Measurements from ENCODE around the gene TAOK1.

TAOK1 gene

DNA sequence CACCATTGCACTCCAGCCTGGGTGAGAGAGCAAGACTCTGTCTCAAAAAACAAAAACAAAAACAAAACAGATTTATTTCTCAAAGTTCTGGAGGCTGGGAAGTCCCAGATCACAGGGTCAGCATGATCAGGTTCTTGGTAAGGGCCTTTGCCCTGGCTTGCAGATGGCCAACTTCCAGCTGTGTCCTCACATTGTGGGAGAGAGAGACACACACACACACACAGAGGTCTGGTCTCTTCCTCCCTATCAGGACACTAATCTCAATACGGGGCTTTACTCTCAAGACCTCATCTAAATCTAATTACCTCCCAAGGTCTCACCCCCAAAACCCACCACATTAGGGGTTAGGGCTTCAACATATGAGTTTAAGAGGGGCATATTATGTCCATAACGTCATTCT, 26.4 kb upstream of the TAOK1 start:
- no peaks in the 10 kb centered on the region for H3K36me3 ChIP-seq (ENCODE audit: insufficient read depth, low read length)
- 0 out of 2 replicates have a peak, but pooled peaks cover 2% of the 10 kb centered on the region for H3K4me1 ChIP-seq (ENCODE audit: insufficient read depth, low read length)

DNA sequence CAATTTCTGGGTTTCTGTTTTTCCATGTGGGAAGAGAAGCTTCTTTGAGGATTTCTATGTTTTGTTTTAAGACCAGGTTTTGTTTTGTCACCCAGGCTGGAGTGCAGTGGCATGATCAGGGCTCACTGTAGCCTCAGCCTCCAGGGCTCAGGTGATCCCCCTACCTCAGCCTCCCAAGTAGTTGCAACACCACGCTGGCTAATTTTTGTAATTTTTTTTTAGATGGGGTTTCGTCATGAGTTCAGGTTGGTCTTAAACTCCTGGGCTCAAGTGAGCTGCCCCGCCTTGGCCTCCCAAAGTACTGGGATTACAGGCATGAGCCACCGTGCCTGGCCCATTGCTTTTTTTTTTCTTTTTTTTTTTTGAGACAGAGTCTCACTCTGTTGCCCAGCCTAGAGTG, 25.5 kb upstream of the TAOK1 start:
- H3K36me3 ChIP-seq (ENCODE audit: insufficient read depth, low read length) = no peaks in the 10 kb centered on the region
- no peaks in the 10 kb centered on the region for H3K9me3 ChIP-seq (ENCODE audit: control insufficient read depth, insufficient read depth, low read length)
- H3K9ac ChIP-seq (ENCODE audit: low read depth, low read length) = no peak overlapping the region

More for the DNA sequence above, 26.4 kb upstream of the TAOK1 start:
- Histone ChIP-seq H3K9ac (ENCODE audit: low read depth, low read length) (no peak overlapping the region), H3K9me3 (ENCODE audit: control insufficient read depth, insufficient read depth, low read length) (no peaks in the 10 kb centered on the region)

DNA sequence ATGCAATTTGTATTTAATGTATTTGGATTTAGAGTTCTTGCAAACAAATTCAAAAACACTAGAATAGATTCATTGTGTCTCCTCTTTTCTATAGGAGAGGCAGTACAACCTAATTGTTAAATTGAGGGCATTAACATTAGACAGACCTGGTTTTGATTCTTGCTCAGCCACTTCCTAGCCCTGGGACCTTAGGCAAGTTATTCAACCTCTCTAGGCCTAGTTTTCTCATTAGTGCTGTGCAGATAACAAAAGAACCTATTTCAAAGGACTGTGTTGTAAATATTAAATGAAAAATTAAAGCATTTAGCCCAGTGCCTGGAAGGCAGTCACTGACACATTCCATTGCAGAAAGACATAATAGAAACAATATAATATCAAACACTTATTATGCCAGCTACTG, 22.0 kb upstream of the TAOK1 start:
- no peaks in the 10 kb centered on the region for H3K9me3 ChIP-seq (ENCODE audit: control insufficient read depth, insufficient read depth, low read length)
- no peaks in the 10 kb centered on the region for H3K36me3 ChIP-seq (ENCODE audit: insufficient read depth, low read length)
- H3K4me1 ChIP-seq (ENCODE audit: insufficient read depth, low read length) = peaks cover 12% of the 10 kb centered on the region; the same call in 1 of the 2 replicates
- no peak overlapping the region for H3K9ac ChIP-seq (ENCODE audit: low read depth, low read length)

More for the DNA sequence above, 25.5 kb upstream of the TAOK1 start:
- peaks cover 11% of the 10 kb centered on the region; the same call in 1 of the 2 replicates for H3K4me1 ChIP-seq (ENCODE audit: insufficient read depth, low read length)

DNA sequence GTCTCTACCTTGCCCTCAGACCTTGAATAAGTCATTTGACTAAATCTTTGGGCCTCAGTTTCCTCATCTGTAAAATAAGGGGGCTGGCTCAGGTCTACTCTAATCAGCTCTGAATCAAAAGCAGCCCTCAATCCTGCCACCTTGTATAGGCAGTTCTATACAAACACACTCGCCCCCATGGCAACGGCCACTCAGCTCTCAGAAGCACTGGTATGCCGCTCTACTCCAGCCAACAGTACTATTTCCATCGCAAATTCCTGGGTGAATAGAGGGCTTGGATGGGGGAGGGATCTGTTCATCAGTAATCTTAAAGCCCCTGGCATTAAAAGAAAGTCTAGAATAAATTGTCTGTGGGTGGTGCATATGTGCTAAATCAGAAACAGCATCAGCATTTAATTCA, 21.2 kb upstream of the TAOK1 start:
- H3K4me1 ChIP-seq (ENCODE audit: insufficient read depth, low read length) = peaks cover 12% of the 10 kb centered on the region; the same call in 1 of the 2 replicates
- no peaks in the 10 kb centered on the region for H3K36me3 ChIP-seq (ENCODE audit: insufficient read depth, low read length)
- no peak overlapping the region for H3K9ac ChIP-seq (ENCODE audit: low read depth, low read length)
- no peaks in the 10 kb centered on the region for H3K9me3 ChIP-seq (ENCODE audit: control insufficient read depth, insufficient read depth, low read length)

DNA sequence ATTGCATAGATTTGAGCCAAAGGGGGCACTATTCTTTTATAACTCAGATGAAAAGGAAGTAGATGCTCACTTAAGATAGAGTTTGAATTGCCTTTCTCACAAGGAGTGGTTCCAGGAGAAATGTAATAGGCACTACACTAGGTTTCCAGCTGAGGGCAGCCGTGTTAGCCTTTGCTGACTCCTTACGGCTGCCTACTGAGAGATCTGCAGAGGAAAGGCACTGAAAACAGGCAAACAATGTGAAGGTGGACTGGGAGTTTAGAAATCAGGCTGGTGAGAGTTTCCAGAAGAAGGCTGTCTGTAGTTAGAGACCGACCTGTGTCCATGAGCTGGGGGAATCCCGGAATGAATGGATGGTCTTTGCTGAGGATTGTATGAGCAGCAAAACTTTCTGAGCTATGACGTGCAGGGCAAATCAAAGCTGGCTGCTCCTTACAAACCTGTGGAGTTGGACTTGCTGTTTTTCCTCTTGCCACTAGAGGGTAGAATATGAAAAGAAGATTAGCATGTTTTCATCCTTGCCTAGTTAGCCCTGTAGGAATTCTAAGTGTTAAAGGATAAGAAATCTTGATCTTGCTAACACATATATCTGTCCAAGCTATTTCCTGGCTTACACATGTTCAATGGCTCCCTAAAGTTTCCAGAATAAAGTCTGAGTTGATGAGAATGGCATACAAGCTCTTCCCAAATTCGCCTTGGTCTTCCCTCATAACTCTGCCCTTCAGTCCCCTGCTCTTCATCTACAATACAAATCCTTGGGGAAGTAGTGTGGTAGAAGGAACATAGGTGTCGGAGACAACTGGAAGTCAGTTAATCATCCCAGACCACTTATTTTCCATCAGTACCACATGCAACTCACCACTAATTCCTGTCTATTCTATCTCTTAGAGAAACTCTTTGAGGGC, 20.1 kb upstream of the TAOK1 start:
- H3K9me3 ChIP-seq (ENCODE audit: control insufficient read depth, insufficient read depth, low read length) = no peaks in the 10 kb centered on the region
- no peaks in the 10 kb centered on the region for H3K36me3 ChIP-seq (ENCODE audit: insufficient read depth, low read length)
- peak overlapping the region; percentile 40 for H3K9ac ChIP-seq (ENCODE audit: low read depth, low read length)
- peaks cover 16% of the 10 kb centered on the region; the same call in 1 of the 2 replicates for H3K4me1 ChIP-seq (ENCODE audit: insufficient read depth, low read length)

DNA sequence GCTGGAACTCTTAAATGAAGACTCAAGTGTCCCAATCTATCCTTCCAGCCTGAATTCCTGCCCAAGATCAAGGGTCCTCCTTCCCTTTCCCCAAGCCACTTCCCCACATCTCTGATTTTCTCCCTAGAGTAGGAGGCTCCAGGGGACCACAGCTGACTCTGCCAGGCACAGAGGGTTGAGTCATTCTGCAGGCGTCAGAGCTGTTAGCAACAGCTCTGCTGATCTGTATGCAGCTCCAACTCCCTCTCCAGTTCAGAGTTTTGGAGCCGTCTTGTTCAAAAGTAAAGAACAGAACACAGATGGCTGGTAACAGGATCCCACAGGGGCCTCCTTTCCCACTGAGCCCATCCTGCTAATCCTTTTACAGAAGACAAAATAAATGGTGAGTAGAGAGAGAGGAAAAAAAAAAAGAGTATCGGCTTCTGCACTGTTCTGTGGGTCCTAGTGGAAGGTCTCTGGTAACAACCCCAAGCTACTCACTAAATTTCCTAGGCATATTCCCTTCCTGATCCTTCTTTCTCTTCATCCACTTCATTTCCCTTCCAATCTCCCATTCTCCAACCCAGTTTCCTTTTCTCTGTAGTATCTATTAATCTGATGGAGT, 13.4 kb upstream of the TAOK1 start:
- no peaks in the 10 kb centered on the region for H3K9me3 ChIP-seq (ENCODE audit: control insufficient read depth, insufficient read depth, low read length)
- no peak overlapping the region for H3K9ac ChIP-seq (ENCODE audit: low read depth, low read length)
- 0 out of 2 replicates have a peak, but pooled peaks cover 13% of the 10 kb centered on the region for H3K4me1 ChIP-seq (ENCODE audit: insufficient read depth, low read length)
- H3K36me3 ChIP-seq (ENCODE audit: insufficient read depth, low read length) = no peaks in the 10 kb centered on the region

DNA sequence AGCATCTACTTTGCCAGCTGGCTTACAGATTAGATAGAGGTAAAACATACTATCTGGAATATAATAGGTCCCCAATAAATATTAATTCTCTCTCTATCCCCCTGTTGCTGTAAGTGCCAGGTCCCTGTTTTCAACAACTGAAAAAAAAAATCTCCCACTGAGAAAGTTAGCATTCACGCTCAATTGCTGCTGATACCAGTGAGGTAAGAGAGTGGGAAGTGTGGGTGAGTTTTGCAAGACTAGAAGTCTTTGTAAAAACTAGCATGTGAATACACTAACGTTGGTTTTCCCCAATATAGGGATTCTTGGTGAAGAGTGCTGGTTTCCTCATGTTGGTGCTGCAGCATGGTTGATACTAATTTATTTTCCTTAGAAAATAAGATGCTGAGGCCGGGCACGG, 11.7 kb upstream of the TAOK1 start:
- Histone ChIP-seq H3K36me3 (ENCODE audit: insufficient read depth, low read length) (no peaks in the 10 kb centered on the region), H3K4me1 (ENCODE audit: insufficient read depth, low read length) (0 out of 2 replicates have a peak, but pooled peaks cover 13% of the 10 kb centered on the region), H3K9me3 (ENCODE audit: control insufficient read depth, insufficient read depth, low read length) (no peaks in the 10 kb centered on the region), H3K9ac (ENCODE audit: low read depth, low read length) (no peak overlapping the region)

DNA sequence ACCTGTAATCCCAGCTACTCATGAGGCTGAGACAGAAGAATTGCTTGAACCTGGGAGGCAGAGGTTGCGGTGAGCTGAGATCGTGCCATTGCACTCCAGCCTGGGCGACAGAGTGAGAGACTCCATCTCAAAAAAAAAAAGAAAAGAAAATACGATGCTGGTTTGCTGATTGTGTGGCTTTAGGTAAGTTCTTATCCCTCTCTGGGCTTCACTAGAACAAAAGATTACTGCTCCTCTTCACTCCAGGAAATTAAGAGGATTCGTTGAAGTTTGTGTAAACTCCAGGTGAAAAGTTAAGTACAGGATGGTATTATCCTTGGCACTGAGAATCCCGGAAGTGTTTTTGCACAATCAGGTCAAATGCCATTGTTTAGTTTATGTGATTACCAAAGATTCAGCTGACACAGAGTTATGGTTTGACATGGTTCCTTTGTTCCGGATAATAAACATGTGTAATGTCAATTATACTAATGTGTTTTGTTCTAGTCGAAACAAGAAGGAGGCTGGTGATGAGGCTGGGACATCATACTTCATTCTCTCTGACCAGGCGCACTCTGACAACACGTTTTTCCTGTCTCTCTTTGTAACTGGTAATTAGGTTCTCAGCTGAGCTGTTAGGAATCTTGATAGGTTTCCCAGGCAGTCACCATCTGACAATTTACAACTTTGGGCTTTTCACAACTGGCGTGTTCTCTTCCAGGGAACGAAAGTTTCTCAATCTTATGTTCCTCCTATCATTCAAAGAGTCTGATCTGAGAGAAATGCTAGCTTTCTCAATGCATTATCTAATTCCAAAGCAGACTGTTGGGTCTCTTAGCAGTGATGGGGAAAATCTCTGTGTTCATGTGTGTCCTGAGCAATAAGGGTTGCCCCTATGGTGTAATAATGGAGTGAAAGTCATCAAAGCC, 10.8 kb upstream of the TAOK1 start:
- no peak overlapping the region for H3K9ac ChIP-seq (ENCODE audit: low read depth, low read length)
- H3K4me1 ChIP-seq (ENCODE audit: insufficient read depth, low read length) = 0 out of 2 replicates have a peak, but pooled peaks cover 13% of the 10 kb centered on the region
- no peaks in the 10 kb centered on the region for H3K36me3 ChIP-seq (ENCODE audit: insufficient read depth, low read length)
- H3K9me3 ChIP-seq (ENCODE audit: control insufficient read depth, insufficient read depth, low read length) = no peaks in the 10 kb centered on the region

DNA sequence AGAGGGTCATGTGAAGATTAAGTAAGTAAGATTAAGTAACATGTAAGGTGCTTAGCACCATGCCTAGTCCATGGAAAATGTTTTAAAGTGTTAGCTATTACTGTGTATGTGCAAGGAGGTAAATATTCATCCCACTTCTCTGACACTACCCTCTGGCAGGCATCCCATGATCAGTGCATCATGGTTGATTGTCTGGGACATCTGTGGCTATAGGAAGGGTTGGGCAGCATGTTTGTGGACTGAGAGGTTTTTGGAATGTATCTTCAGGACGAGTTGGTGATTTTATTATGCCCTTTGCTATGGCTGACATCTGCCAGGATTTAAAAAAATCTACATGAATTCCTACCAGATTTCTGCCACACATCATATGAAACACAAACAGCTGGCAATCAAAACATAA, 6.5 kb upstream of the TAOK1 start:
- no peak overlapping the region for H3K9ac ChIP-seq (ENCODE audit: low read depth, low read length)
- H3K9me3 ChIP-seq (ENCODE audit: control insufficient read depth, insufficient read depth, low read length) = no peaks in the 10 kb centered on the region
- no peaks in the 10 kb centered on the region for H3K4me1 ChIP-seq (ENCODE audit: insufficient read depth, low read length)
- no peaks in the 10 kb centered on the region for H3K36me3 ChIP-seq (ENCODE audit: insufficient read depth, low read length)

DNA sequence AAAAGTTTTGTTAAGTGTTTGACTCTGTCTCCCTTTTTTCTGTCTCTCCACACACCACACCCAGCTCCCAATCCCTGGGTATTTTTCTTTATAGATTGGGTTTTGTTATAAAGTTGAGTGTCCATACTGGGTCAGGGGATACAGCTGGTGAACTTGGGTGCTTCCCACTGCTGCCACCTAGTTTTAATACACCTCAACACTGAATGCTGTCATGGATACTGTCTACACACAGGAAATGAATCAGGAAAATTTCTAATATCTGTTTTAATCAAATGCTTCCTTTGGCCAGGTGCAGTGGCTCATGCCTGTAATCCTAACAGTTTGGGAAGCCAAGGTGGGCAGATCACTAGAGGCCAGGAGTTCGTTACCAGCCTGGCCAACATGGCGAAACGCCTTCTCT, 5.3 kb upstream of the TAOK1 start:
- H3K36me3 ChIP-seq (ENCODE audit: insufficient read depth, low read length) = no peaks in the 10 kb centered on the region
- H3K9ac ChIP-seq (ENCODE audit: low read depth, low read length) = no peak overlapping the region
- no peaks in the 10 kb centered on the region for H3K9me3 ChIP-seq (ENCODE audit: control insufficient read depth, insufficient read depth, low read length)
- H3K4me1 ChIP-seq (ENCODE audit: insufficient read depth, low read length) = no peaks in the 10 kb centered on the region

DNA sequence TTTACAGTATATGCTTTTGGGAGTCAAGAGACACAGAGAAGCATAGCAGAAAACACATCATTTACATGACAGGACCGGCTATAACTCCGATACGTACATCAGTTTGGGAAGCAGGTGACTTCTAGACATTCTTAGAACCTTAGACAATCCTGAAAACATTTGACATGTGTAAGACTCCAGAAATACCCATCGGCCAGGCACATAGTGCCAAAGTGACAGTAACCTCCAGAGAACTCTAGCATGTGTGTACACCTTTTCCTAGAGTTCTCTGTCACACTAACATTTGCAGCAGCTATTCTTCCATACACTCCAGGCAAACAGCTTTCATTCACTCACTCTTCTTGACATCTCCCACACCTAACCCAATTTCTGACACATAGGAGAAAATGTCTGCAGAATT, 3.4 kb upstream of the TAOK1 start:
- no peak overlapping the region for H3K9ac ChIP-seq (ENCODE audit: low read depth, low read length)
- H3K9me3 ChIP-seq (ENCODE audit: control insufficient read depth, insufficient read depth, low read length) = no peaks in the 10 kb centered on the region
- no peaks in the 10 kb centered on the region for H3K4me1 ChIP-seq (ENCODE audit: insufficient read depth, low read length)
- no peaks in the 10 kb centered on the region for H3K36me3 ChIP-seq (ENCODE audit: insufficient read depth, low read length)

DNA sequence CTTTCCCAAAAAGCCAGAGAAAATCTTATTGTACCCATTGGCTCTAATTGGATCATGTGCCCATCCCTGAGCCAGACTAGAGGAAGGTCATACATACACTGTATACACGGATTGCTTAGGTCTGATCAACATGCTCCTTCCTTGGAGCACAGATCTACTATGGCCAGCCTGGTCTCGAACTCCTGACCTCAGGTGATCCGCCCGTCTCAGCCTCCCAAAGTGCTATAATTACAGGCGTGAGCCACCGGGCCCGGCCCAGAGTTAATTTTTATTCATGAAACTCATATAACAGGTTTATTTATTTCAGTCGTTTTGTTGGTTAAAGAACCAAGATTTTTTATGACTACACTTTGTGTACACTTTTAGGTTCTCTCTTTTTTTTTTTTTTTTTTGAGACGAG, 1.2 kb upstream of the TAOK1 start:
- no peaks in the 10 kb centered on the region for H3K9me3 ChIP-seq (ENCODE audit: control insufficient read depth, insufficient read depth, low read length)
- H3K9ac ChIP-seq (ENCODE audit: low read depth, low read length) = no peak overlapping the region
- H3K4me1 ChIP-seq (ENCODE audit: insufficient read depth, low read length) = no peaks in the 10 kb centered on the region
- H3K36me3 ChIP-seq (ENCODE audit: insufficient read depth, low read length) = no peaks in the 10 kb centered on the region; the same call in 1 of the 2 replicates

DNA sequence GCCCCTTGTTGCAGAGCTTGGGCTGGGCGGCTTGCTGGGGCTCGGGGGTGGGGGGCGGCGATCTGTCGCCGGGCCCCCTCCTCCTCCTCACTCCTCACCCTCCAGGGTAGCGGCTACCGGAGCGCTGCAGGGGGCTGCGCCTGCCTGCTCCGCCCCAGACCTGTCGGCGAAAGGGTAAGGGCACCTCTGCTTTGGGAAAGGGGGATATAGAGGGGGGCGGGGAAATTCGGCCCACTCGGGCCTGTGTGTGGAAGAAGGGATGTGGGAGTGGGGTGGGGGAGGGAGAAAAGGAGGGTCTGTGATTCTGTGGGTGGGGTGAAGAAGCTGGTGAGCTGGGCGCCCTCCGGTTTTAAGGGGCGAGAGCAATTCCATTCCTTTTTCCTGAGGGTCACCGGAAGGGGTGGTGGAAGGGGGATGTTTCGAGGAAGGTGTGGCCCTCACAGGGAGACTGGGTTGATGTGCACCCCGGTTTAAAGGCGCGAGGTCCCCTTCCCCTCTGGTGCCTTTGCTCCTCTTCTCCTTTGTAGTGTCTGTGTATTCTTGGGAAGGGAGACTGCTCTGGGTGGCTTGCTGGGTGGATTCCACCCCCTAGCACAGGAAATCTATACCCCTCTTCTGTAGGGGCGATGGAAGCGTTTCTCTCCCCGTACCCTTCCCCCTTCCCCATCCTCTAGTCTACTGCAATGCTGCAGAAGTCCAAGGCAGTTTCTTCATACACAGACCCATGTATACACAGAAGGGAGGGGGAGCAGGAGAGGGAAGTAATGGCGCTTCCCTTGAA, 878 bp downstream of the TAOK1 start:
- Histone ChIP-seq H3K4me1 (ENCODE audit: insufficient read depth, low read length) (no peaks in the 10 kb centered on the region), H3K9me3 (ENCODE audit: control insufficient read depth, insufficient read depth, low read length) (no peaks in the 10 kb centered on the region), H3K9ac (ENCODE audit: low read depth, low read length) (peak overlapping the region; percentile 55), H3K36me3 (ENCODE audit: insufficient read depth, low read length) (no peaks in the 10 kb centered on the region; the same call in 1 of the 2 replicates)

Measured in ES-I3 (cell line).